ENCODE data around the gene TNFRSF21. TPM values are rescaled to one million over a fixed set of nuclear protein-coding genes. Genes with fewer than 3 reads are reported as not detected.

Gene TNFRSF21
- total RNA-seq, 2 experiments from 2014 or later = 28.1 to 36.5 TPM

- H3K9me3 ChIP-seq (ENCODE audit: low read length) = peaks cover 10% of the 10 kb centered on the region; the same call in 1 of the 2 replicates
- H3K4me3 ChIP-seq (ENCODE audit: low read depth, low read length, poor library complexity, severe bottlenecking) = peak overlapping the region; percentile 95
- ChIA-PET CTCF (ENCODE audit: unreplicated experiment) (interaction anchor here (1.0 to 1.9 kb wide), 2 partner anchors 58 to 209 kb away, joined by 4 to 5 read pairs; no protein-coding TSS in a partner anchor), POLR2A (interaction anchor here (0.6 to 3.4 kb wide), 24 partner anchors 9 to 680 kb away, joined by 3 to 19 read pairs (median 4); no protein-coding TSS in a partner anchor)
- intact Hi-C loops (cut with micrococcal nuclease; ENCODE audit: unreplicated experiment) = loop anchor here (5.0 kb wide), 1 partner anchor 169 kb away; the partner anchor contains the start of gene CD2AP
- peaks cover 57% of the 10 kb centered on the region for H3K4me1 ChIP-seq (ENCODE audit: insufficient read depth, low read length, poor library complexity, severe bottlenecking)
- TF ChIP-seq, protein P1, sequence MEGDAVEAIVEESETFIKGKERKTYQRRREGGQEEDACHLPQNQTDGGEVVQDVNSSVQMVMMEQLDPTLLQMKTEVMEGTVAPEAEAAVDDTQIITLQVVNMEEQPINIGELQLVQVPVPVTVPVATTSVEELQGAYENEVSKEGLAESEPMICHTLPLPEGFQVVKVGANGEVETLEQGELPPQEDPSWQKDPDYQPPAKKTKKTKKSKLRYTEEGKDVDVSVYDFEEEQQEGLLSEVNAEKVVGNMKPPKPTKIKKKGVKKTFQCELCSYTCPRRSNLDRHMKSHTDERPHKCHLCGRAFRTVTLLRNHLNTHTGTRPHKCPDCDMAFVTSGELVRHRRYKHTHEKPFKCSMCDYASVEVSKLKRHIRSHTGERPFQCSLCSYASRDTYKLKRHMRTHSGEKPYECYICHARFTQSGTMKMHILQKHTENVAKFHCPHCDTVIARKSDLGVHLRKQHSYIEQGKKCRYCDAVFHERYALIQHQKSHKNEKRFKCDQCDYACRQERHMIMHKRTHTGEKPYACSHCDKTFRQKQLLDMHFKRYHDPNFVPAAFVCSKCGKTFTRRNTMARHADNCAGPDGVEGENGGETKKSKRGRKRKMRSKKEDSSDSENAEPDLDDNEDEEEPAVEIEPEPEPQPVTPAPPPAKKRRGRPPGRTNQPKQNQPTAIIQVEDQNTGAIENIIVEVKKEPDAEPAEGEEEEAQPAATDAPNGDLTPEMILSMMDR (conservative IDR thresholded peaks at IDR 0.05; ENCODE audit: low read length) = no peak
- TF ChIP-seq EZH2phosphoT487 (IDR thresholded peaks at IDR 0.05; ENCODE audit: borderline replicate concordance, low read depth, low read length) = no peak
- peak overlapping the region; percentile 41; the same call in 1 of the 2 replicates for H2AFZ ChIP-seq (ENCODE audit: low read length)
- peak overlapping the region; percentile 92 for H3K4me2 ChIP-seq (ENCODE audit: low read length)
- no peaks in the 10 kb centered on the region for H3K9me2 ChIP-seq (ENCODE audit: insufficient read depth, low read length)
- BruUV-seq (replicated peaks) = no TSS peak
- H3K36me3 ChIP-seq (ENCODE audit: insufficient read depth, low read length) = peaks cover 38% of the 10 kb centered on the region
- peak overlapping the region; percentile 62 for H3K27ac ChIP-seq (ENCODE audit: low read depth, low read length, poor library complexity, severe bottlenecking)
- peak; percentile 51 for DNase-seq (ENCODE audit: low spot score)
- H3K79me2 ChIP-seq (ENCODE audit: insufficient read depth, low read depth, low read length) = peaks cover 61% of the 10 kb centered on the region
- peaks cover 23% of the 10 kb centered on the region; the same call in 1 of the 2 replicates for H4K20me1 ChIP-seq (ENCODE audit: insufficient read depth, low read length)
These were observed 1.5 kb downstream of the TNFRSF21 start for GRCh38 chr6:47308198-47308517.

GRCh38 chr6:47307362-47308197 is 2.1 kb downstream of the TNFRSF21 start:
- Histone ChIP-seq H3K36me3 (ENCODE audit: insufficient read depth, low read length) (peaks cover 41% of the 10 kb centered on the region), H4K20me1 (ENCODE audit: insufficient read depth, low read length) (peaks cover 23% of the 10 kb centered on the region; the same call in 1 of the 2 replicates), H3K9me3 (ENCODE audit: low read length) (peaks cover 10% of the 10 kb centered on the region; the same call in 1 of the 2 replicates), H3K4me3 (ENCODE audit: low read depth, low read length, poor library complexity, severe bottlenecking) (peak overlapping the region; percentile 95), H3K4me2 (ENCODE audit: low read length) (peak overlapping the region; percentile 92), H3K4me1 (ENCODE audit: insufficient read depth, low read length, poor library complexity, severe bottlenecking) (peaks cover 57% of the 10 kb centered on the region), H2AFZ (ENCODE audit: low read length) (peak overlapping the region; percentile 41; the same call in 1 of the 2 replicates), H3K27ac (ENCODE audit: low read depth, low read length, poor library complexity, severe bottlenecking) (peak overlapping the region; percentile 62), H3K9me2 (ENCODE audit: insufficient read depth, low read length) (no peaks in the 10 kb centered on the region), H3K79me2 (ENCODE audit: insufficient read depth, low read depth, low read length) (peaks cover 67% of the 10 kb centered on the region)
- intact Hi-C loops (cut with micrococcal nuclease; ENCODE audit: unreplicated experiment) = loop anchor here (5.0 kb wide), 1 partner anchor 170 kb away; the partner anchor contains the start of gene CD2AP
- BruUV-seq (replicated peaks) = TSS peak; percentile 33
- ChIA-PET CTCF (ENCODE audit: unreplicated experiment) (interaction anchor here (1.0 to 1.9 kb wide), 2 partner anchors 58 to 209 kb away, joined by 4 to 5 read pairs; no protein-coding TSS in a partner anchor), POLR2A (interaction anchor here (0.6 to 5.1 kb wide), 26 partner anchors 9 to 680 kb away, joined by 3 to 48 read pairs (median 4); no protein-coding TSS in a partner anchor)
- DNase-seq (ENCODE audit: low spot score) = no peak
- TF ChIP-seq, protein P1 (conservative IDR thresholded peaks at IDR 0.05; ENCODE audit: low read length) = no peak
- no peak for TF ChIP-seq EZH2phosphoT487 (IDR thresholded peaks at IDR 0.05; ENCODE audit: borderline replicate concordance, low read depth, low read length)
